CD4-positive, alpha-beta memory T cell (primary cell): ENCODE data around the gene ATXN7L3. TPM values are rescaled to one million over a fixed set of nuclear protein-coding genes. Genes with fewer than 3 reads are reported as not detected.

Experiments used
- CTCF ChIA-PET: fragments of 350-600 bp; sonication (Branson Sonifier 250); formaldehyde crosslinking; loops from one replicate; lab custom pipeline; 2021; ENCODE audit warnings: inconsistent platforms; ENCODE audit not compliant: partially characterized antibody; lab: Charles Lee
- POLR2A ChIA-PET: fragments of 350-600 bp; sonication (Branson Sonifier 250); formaldehyde crosslinking; loops from one replicate; lab custom pipeline; 2021; ENCODE audit not compliant: partially characterized antibody; lab: Charles Lee
- DNase-seq, 5 donors: peaks; one replicate each; pipeline versions ENCODE4 v3.0.0 to v3.0.0-alpha.2; 2020 to 2022; ENCODE audit warnings: mixed read lengths in 1 of 5
- H3K27ac ChIP-seq: one replicate; pipeline ENCODE4 v1.7.0; 2013; ENCODE audit warnings: low read depth, low read length
- H3K27me3 ChIP-seq: 2 replicates; pipeline ENCODE4 v1.7.0; 2013; ENCODE audit warnings: mild to moderate bottlenecking, low read length, moderate library complexity; ENCODE audit not compliant: insufficient read depth
- H3K36me3 ChIP-seq: 2 replicates; pipeline ENCODE4 v1.7.0; 2013; ENCODE audit warnings: mild to moderate bottlenecking, low read length, moderate library complexity; ENCODE audit not compliant: insufficient read depth
- H3K4me1 ChIP-seq: 2 replicates; pipeline ENCODE4 v1.7.0; 2013; ENCODE audit warnings: mild to moderate bottlenecking, low read length, moderate library complexity; ENCODE audit not compliant: insufficient read depth
- H3K4me3 ChIP-seq, 2 donors: one replicate each; pipeline ENCODE4 v1.7.0; 2013; ENCODE audit warnings: low read length in 2 of 2, mild to moderate bottlenecking in 1 of 2
- H3K9me3 ChIP-seq, 2 donors: one replicate each; pipeline ENCODE4 v1.7.0; 2013; ENCODE audit warnings: low read length in 2 of 2, control low read depth in 1 of 2; ENCODE audit not compliant: control insufficient read depth in 1 of 2
- H3K27ac Mint-ChIP-seq, 7 donors: one replicate each; pipeline ENCODE4 v1.8.0; 2020 to 2021; ENCODE audit warnings: mixed read lengths in 7 of 7, mild to moderate bottlenecking in 6 of 7, inconsistent platforms in 3 of 7, moderate library complexity in 3 of 7
- H3K27me3 Mint-ChIP-seq, 2 donors: one replicate each; pipeline ENCODE4 v1.8.0; 2020 to 2021; ENCODE audit warnings: mixed read lengths in 2 of 2
- H3K36me3 Mint-ChIP-seq, 2 donors: one replicate each; pipeline ENCODE4 v1.8.0; 2020 to 2021; ENCODE audit warnings: mixed read lengths in 2 of 2, inconsistent platforms in 1 of 2, mild to moderate bottlenecking in 1 of 2
- H3K4me1 Mint-ChIP-seq, 4 donors: one replicate each; pipeline ENCODE4 v1.8.0; 2020 to 2021; ENCODE audit warnings: mixed read lengths in 4 of 4, mild to moderate bottlenecking in 1 of 4
- H3K4me3 Mint-ChIP-seq, 8 donors: one replicate each; pipeline ENCODE4 v1.8.0; 2020 to 2021; ENCODE audit warnings: mixed read lengths in 8 of 8, mild to moderate bottlenecking in 7 of 8, moderate library complexity in 6 of 8, inconsistent platforms in 3 of 8
- H3K9me3 Mint-ChIP-seq, 8 donors: one replicate each; pipeline ENCODE4 v1.8.0; 2020 to 2021; ENCODE audit warnings: mixed read lengths in 8 of 8, mild to moderate bottlenecking in 5 of 8, inconsistent platforms in 3 of 8, moderate library complexity in 1 of 8
- intact Hi-C: fragments of 100-400 bp; cut with micrococcal nuclease; formaldehyde crosslinking; loops from one replicate; pipeline ENCODE4 v1.15.1; 2023
- polyA plus RNA-seq, 2 donors: library from polyadenylated mRNA; unstranded; fragments of 300-500 nt; fragmentation: Illumina TruSeq; gene quantifications; one replicate each; pipeline ENCODE4 v1.2.3, GENCODE V29; 2021
- total RNA-seq, 2 experiments: library from RNA; stranded (reverse); gene quantifications; one replicate each; pipeline ENCODE4 v1.2.3, GENCODE V29; 2021

The ATXN7L3 gene
- total and polyA plus RNA-seq, 4 experiments from 2014 or later = 5.8 to 128 (median 70.3) TPM

DNA sequence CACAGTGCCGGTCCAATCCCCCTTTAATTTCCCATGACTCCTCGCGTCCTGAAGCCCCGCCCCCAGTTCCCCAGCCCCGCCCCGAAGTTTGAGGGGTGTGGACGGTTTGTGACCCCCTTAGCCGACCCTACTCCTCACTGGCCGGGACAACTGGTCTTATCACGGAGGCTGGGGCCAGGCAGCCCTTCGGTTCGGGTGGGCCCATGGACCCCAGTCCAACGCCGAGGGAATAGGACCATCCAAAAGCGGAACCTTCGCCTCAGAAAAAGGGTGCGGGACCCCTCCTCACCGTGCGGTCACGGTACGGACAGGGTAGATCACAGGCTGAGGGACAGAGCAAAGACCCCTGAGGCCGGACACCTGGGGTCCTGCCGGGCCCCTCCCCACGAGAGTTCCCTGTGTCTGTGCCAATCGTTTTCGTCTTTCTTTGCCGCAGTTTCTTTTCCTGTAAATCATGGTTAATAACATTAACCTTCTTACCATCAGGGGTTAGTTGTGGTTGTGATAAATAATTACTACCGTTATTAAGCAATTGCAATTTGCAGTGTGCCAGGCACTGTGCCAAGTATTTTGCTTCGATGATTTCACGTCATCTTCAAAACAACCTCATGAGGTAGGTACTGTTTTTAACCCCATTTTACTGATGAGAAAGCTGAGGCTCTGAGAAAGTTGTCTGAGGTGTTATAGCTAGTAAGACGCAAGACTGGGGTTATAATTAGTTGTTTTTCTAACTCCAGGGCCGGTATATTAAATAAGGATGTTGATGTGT, 12.4 kb downstream of the ATXN7L3 start:
- Mint-ChIP-seq H3K4me3 (peak overlapping the region; percentile 97 to 100 (median 99)), H3K4me1 (peaks cover 31 to 62% (median 46%) of the 10 kb centered on the region in 4 donors), H3K27ac (peak overlapping the region; percentile 96 to 100 (median 100)), H3K36me3 (peaks cover 12 to 40% of the 10 kb centered on the region in 2 donors), H3K27me3 (no peaks in the 10 kb centered on the region), H3K9me3 (peaks cover 0 to 5% (median 0%) of the 10 kb centered on the region in 8 donors)
- intact Hi-C loops = no loop called here
- Histone ChIP-seq H3K4me3 (peak overlapping the region; percentile 65 to 96), H3K36me3 (peaks cover 22% of the 10 kb centered on the region), H3K4me1 (peaks cover 44% of the 10 kb centered on the region), H3K27me3 (no peaks in the 10 kb centered on the region), H3K9me3 (no peaks in the 10 kb centered on the region), H3K27ac (peak overlapping the region; percentile 98)
- POLR2A ChIA-PET = interaction anchor here (0.6 to 10.9 kb wide), 25 partner anchors 8 to 863 kb away, joined by 3 to 159 read pairs (median 6); partner anchors contain the start of genes ATXN7L3, G6PC3, GPATCH8 and HDAC5
- CTCF ChIA-PET = interaction anchor here (0.7 to 4.2 kb wide), 9 partner anchors 11 to 158 kb away, joined by 3 to 32 read pairs (median 8); partner anchors contain the start of genes GRN and HROB
- DNase-seq = peak; percentile 40 to 69 (median 51)

DNA sequence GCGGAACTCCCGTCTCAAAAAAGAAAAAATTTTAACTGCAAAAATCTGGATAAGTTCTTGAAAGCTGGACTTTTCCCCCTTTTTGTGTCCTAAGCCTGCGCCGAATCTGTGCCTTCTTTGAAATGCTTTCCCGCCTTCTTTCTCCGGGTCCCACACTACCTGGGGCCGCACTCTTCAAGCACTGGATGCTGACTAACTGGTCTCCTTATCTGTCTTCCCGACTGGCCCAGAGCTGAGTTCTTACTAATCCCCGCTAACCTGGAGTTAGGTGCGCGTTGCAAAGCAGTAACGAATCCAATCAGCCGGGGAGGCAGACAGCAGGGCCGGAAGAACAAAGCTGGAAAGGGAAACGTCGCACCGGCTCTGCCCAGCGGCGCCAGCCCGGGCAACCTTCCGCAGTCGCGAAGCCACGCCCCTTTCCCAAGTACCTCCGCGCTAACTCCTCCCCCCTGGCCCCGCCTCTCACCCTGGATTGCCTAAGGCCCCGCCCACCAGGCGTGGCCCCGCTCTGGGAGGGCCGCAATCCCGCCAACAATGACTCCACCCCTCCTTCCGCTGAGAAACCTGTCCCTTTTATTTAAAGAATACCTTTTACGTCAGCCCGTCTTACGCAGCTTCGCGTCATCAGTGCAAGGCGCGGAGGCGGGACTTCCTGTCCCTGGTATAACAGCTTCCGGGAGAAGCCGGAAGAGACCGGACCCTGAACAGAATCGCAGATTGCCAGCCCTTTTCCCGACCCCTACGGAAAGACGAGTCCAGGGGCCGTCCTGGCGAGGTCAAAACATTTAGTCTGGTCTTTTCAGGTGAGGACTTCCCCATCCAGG, 13.2 kb downstream of the ATXN7L3 start, which contains the start of gene TMUB2:
TSS of gene TMUB2 (plus strand) at position 666 of the 824 bp plus-strand sequence. CDS start 737 bp downstream, outside the sequence.
- Histone ChIP-seq H3K4me3 (peak within 1 kb of the TSS; percentile 96 to 98), H3K27me3 (no peaks in the 10 kb centered on the region), H3K36me3 (peaks cover 30% of the 10 kb centered on the region), H3K27ac (peak within 1 kb of the TSS; percentile 98), H3K9me3 (no peaks in the 10 kb centered on the region), H3K4me1 (peaks cover 44% of the 10 kb centered on the region)
- H3K4me1 Mint-ChIP-seq = peaks cover 34 to 67% (median 51%) of the 10 kb centered on the region in 4 donors
- DNase-seq = peak; percentile 99 to 100 (median 99)
- CTCF ChIA-PET = interaction anchor here (0.7 to 4.2 kb wide), 16 partner anchors 12 to 159 kb away, joined by 3 to 32 read pairs (median 5); partner anchors contain the start of genes GRN, HROB and SLC25A39
- intact Hi-C loops = loop anchor here (1.0 kb wide), 5 partner anchors 14 to 138 kb away; partner anchors contain the start of genes HDAC5, HROB and SLC25A39
- H3K27ac Mint-ChIP-seq = peak within 1 kb of the TSS; percentile 96 to 100 (median 100)
- peaks cover 0 to 5% (median 0%) of the 10 kb centered on the region in 8 donors for H3K9me3 Mint-ChIP-seq
- H3K4me3 Mint-ChIP-seq = peak within 1 kb of the TSS; percentile 97 to 100 (median 99)
- H3K27me3 Mint-ChIP-seq = no peaks in the 10 kb centered on the region
- POLR2A ChIA-PET = interaction anchor here (0.7 to 10.9 kb wide), 32 partner anchors 9 to 975 kb away, joined by 3 to 159 read pairs (median 4); partner anchors contain the start of genes ATXN7L3, G6PC3, GPATCH8 and HDAC5
- peaks cover 20 to 46% of the 10 kb centered on the region in 2 donors for H3K36me3 Mint-ChIP-seq

DNA sequence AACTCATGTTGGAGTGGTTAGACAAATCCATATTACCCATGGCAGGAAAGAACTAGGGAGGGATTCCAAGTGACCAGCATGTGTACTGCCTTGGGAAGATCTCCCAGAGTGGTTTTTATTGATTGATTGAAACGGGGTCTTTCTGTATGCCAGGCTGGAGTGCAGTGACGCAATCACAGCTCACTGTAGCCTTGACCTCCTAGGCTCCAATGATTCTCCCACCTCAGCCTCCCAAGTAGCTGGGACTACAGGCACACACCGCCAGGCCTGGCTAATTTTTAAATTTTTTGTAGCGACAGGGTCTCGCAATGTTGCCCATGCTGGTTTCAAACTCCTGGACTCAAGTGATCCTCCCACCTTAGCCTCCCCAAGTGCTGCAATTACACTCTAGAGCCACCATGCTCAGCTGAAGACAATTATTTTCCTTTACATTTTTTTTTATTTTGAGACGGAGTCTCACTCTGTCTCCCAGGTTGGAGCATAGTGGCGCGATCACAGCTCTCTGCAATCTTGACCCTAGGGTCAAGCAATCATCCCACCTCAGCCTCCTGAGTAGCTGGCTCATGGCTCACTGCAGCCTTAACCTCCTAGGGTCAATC, 15.4 kb downstream of the ATXN7L3 start:
- Histone ChIP-seq H3K9me3 (no peaks in the 10 kb centered on the region), H3K4me3 (no peak overlapping the region), H3K4me1 (peaks cover 44% of the 10 kb centered on the region), H3K27ac (no peak overlapping the region), H3K36me3 (peaks cover 19% of the 10 kb centered on the region), H3K27me3 (no peaks in the 10 kb centered on the region)
- Mint-ChIP-seq H3K27ac (peak overlapping the region in 6 of 7 donors; percentile 12 to 96 (median 39)), H3K27me3 (no peaks in the 10 kb centered on the region), H3K36me3 (peaks cover 8 to 34% of the 10 kb centered on the region in 2 donors), H3K9me3 (peaks cover 0 to 5% (median 0%) of the 10 kb centered on the region in 8 donors), H3K4me3 (peak overlapping the region in 6 of 8 donors; percentile 4 to 99 (median 30)), H3K4me1 (peaks cover 32 to 67% (median 46%) of the 10 kb centered on the region in 4 donors)
- intact Hi-C loops = no loop called here
- ChIA-PET CTCF (interaction anchor here (1.3 to 4.2 kb wide), 4 partner anchors 14 to 147 kb away, joined by 3 to 32 read pairs (median 8); partner anchors contain the start of gene ASB16), POLR2A (interaction anchor here (1.0 to 10.9 kb wide), 6 partner anchors 12 to 141 kb away, joined by 3 to 159 read pairs (median 28); partner anchors contain the start of genes ATXN7L3, HDAC5, SLC25A39 and UBTF)
- no peak for DNase-seq

DNA sequence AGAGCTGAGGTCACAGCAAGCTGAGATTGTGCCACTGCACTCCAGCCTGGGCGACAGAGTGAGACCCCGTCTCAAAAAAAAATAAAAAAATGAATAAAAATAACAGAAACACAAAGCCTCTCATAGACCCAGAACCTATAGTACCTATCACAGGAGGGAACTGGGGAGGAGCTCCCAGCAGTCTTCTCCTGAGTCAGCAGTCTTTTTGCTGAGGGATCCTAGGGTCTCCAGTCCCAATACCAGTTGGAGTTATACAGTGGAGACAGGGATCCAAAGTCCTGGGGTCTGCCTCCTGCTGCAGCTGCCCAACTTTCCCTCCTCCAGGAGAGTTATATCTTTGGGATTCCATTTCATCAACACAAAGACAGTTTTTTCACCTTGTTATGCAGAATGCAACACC, 16.7 kb downstream of the ATXN7L3 start:
- peaks cover 13 to 36% of the 10 kb centered on the region in 2 donors for H3K36me3 Mint-ChIP-seq
- no peaks in the 10 kb centered on the region for H3K9me3 ChIP-seq
- no peak overlapping the region for H3K4me3 ChIP-seq
- H3K4me3 Mint-ChIP-seq = peak overlapping the region in 3 of 8 donors; percentile 7 to 20 (median 8)
- DNase-seq = no peak
- peaks cover 25 to 55% (median 42%) of the 10 kb centered on the region in 4 donors for H3K4me1 Mint-ChIP-seq
- ChIA-PET POLR2A (interaction anchor here (0.8 to 1.2 kb wide), 2 partner anchors 21 to 116 kb away, joined by 3 read pairs; partner anchors contain the start of gene LSM12), CTCF (no interaction called here)
- H3K4me1 ChIP-seq = peaks cover 36% of the 10 kb centered on the region
- peaks cover 19% of the 10 kb centered on the region for H3K36me3 ChIP-seq
- no peak overlapping the region for H3K27ac ChIP-seq
- peak overlapping the region in 3 of 7 donors; percentile 8 to 46 (median 35) for H3K27ac Mint-ChIP-seq
- intact Hi-C loops = no loop called here
- no peaks in the 10 kb centered on the region for H3K27me3 ChIP-seq
- H3K9me3 Mint-ChIP-seq = peaks cover 0 to 3% (median 0%) of the 10 kb centered on the region in 8 donors
- no peaks in the 10 kb centered on the region for H3K27me3 Mint-ChIP-seq

GRCh38 chr17:44178133-44178532, 21.6 kb downstream of the ATXN7L3 start:
- Mint-ChIP-seq H3K9me3 (no peaks in the 10 kb centered on the region), H3K27me3 (no peaks in the 10 kb centered on the region), H3K27ac (peak overlapping the region in 1 of 7 donors; percentile 10), H3K4me3 (no peak overlapping the region), H3K36me3 (peaks cover 13 to 27% of the 10 kb centered on the region in 2 donors), H3K4me1 (peaks cover 3 to 12% (median 10%) of the 10 kb centered on the region in 4 donors)
- Histone ChIP-seq H3K27me3 (no peaks in the 10 kb centered on the region), H3K4me1 (peaks cover 3% of the 10 kb centered on the region), H3K4me3 (no peak overlapping the region), H3K9me3 (no peaks in the 10 kb centered on the region), H3K27ac (no peak overlapping the region), H3K36me3 (peaks cover 19% of the 10 kb centered on the region)
- CTCF ChIA-PET = no interaction called here
- no peak for DNase-seq
- intact Hi-C loops = no loop called here
- POLR2A ChIA-PET = no interaction called here

GRCh38 chr17:44177640-44178039, 22.0 kb downstream of the ATXN7L3 start:
- Histone ChIP-seq H3K4me3 (no peak overlapping the region), H3K36me3 (peaks cover 16% of the 10 kb centered on the region), H3K9me3 (no peaks in the 10 kb centered on the region), H3K27me3 (no peaks in the 10 kb centered on the region), H3K27ac (no peak overlapping the region), H3K4me1 (no peaks in the 10 kb centered on the region)
- ChIA-PET POLR2A (no interaction called here), CTCF (no interaction called here)
- H3K27ac Mint-ChIP-seq = no peak overlapping the region
- peaks cover 13 to 27% of the 10 kb centered on the region in 2 donors for H3K36me3 Mint-ChIP-seq
- no peaks in the 10 kb centered on the region for H3K9me3 Mint-ChIP-seq
- intact Hi-C loops = no loop called here
- no peaks in the 10 kb centered on the region for H3K27me3 Mint-ChIP-seq
- peaks cover 3 to 11% (median 8%) of the 10 kb centered on the region in 4 donors for H3K4me1 Mint-ChIP-seq
- H3K4me3 Mint-ChIP-seq = no peak overlapping the region
- DNase-seq = no peak
